ENCODE results near the gene EHBP1L1.
A peak's percentile ranks its signal among the peaks of the same experiment; 100 is the strongest.

The EHBP1L1 gene

DNA sequence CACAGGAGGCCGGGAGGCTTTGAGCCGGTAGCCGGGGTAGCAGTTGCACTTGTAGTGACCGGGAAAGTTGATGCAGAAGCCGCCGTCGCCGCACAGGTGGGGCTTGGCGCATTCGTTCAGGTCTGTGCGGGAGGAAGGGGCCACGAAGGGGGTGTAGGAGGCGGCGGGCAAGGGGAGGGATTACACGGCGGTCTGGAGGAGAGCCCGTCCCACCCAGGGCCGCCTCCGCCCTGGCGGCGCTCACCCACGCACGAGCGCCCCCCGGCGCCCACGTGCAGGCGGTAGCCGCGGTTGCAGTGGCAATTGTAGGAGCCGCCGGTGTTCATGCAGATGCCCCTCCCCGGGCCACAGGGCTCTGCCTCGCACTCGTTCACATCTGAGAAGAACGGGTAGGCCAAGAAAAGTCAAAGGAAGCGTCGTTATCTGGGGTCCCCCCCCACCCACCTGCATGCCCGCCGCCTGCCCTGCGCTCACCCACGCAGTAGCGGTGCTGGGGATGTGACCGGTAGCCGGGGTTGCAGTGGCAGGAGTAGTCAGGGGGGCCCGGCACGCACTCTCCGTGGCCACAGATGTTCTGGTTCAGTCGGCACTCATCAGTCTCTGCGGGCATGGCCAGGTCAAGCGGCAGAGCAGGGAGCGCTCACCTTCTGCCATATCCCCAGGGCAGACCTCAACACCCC lies 28.3 kb upstream of the EHBP1L1 start:
- peak; percentile 66 for DNase-seq

DNA sequence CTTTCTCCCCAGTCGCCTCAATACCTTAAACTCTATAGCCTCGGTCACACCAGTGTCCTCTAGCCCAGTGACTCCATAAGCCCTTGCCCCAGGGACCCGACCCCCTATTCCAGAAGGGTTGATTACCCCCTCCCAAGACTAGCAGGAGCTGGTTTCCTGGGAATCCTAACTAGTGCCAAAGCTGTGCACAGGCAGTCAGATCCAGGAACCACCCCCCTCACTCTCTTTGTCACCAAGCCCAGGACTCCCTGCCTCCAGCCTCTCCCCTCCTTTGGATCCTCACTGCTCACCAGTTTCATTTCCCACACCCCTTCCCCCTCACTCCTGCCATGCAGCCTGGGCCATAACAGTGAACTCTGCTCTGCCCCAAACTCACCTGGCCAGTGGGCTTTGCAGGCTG lies 27.5 kb upstream of the EHBP1L1 start:
- DNase-seq, result no peak

- no peak for DNase-seq
Observed at GRCh38 chr11:65549096-65549495, 26.8 kb upstream of the EHBP1L1 start.

DNA sequence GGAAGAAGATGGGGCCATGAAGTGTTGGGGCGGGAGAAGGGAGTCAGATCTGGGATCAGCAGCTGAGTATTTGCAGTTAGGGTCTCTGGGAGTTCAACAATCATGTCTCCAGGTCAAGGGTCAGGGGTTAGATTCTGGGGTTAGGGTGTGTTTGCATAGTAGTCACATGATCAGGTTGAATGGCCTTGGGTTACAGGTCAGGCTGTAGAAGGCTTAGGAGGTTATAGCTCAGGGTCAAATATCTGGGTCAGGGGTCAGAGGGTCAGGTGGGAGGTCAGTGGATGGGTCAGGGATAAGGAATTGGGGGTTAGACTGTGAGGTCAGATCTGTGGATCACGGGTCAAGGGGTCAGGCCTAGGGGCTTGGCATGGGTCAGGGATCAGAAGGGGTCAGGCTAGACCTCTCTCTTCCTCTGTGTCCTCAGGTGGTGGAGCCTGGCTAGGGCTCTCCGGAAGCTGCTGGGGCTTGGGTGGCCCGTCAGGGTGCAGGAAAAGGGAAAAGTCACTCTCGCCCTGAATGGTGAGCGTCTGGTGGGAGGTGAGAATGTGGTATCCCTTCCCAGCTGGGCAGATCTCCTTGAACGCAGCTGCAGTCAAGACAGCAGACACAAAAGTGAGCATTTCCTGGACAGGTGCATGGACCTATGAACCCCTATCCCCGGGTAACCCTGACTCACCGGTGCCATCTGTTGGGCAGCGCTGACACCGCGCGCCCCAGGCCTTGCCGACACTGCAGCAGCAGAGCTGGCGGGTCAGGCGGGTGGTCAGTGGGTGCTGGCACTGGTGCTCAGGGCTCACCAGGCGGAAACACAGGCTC lies 24.1 kb upstream of the EHBP1L1 start:
- peak; percentile 73 for DNase-seq

DNA sequence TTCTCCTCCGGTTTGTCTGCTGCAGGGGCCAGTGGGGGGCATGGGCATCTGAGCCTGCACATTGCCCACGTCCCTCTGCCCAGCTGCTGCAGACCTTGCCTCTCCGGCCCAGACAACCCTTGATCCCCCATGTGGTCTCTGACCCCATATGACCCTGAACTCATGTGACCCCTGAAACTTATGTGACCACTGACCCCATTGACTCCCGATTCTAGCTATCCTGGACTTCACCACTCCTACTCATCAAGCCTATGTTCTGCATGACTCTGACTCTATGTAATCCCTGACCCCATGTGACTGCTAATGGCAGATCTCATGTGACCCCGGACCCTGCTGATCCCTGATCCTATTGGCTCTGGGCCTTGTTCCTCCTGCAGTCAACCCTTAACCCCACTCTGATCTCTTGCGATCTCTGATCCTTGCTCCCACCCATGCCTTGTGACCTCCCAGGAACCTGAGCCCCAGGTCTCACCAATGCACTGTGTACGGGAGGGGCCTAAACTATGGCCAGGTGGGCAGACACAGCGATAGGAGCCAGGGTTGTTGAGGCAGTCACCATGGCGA lies 23.4 kb upstream of the EHBP1L1 start:
- DNase-seq, result no peak

DNA sequence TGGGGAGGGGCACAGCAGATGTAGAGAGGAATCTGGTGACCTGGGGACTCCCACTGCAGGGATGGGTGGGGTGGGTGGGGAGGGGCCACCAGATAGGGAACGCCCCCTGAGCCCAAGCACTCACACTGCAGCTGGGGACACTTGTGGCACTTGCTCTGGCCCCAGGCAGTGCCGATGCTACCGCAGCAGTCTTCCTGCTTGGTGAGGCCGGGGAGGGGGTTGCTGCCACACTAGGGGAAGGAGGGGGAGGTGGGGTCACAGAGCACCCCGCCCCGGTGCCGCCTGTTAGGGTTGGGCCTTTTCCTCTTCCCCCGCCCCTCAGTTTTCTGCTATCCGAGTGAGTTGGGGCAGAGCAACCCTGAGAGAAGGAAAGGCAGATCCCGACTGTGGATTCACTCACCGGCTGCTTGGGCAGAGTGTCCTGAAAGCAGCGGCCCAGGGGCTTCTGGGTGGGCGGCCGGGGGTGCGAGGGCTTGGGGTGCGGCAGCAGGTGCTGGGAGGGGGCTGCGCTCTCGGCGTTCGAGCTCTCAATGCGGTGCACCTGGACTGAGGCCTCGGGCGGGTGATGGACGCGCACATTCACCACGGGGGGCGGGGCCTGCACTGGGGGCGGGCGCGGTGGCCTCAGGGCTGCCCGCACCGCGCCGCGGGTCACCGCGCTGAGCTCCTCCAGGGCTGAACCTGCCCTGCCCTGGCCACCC lies 22.4 kb upstream of the EHBP1L1 start:
- peak; percentile 86 for DNase-seq

DNA sequence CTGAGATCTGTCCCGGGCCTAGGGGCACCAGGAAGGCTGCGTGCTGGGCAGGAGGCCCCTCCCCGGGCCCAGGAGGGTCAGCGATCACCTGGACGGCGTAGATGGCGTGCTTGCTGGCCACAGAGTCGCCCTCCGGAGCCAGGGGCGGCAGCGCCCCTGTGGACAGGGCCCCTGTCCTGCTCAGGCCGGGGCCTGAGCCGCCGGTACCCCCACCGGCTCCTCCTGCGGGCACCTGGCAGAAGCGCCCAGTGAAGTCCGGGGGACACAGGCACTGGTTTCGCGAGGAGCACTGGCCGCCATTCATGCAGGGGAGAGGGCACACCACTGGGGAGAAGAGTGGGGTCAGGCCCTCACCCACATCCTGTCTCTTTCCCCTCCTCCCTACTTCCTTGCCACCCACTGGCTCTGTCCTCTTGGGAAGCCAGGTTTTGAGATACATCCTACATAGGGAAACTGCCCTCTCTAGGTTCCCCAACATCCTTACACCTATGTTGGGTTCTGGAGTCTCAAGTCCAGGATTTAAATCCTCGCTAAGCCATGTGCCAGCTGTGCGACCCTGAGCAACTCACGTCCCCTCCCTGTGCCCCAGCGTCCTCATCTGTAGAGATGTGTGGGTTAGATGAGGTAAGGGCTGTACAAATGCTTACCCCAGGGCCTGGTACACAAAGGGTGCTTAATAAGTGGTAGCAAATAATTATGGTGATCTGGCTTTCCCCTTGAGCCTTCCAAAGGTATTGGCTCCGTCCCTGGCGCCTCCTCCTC lies 21.6 kb upstream of the EHBP1L1 start:
- no peak for DNase-seq

GRCh38 chr11:65554842-65555430 lies 20.9 kb upstream of the EHBP1L1 start:
- DNase-seq, result no peak

GRCh38 chr11:65555693-65556231 lies 20.1 kb upstream of the EHBP1L1 start:
- no peak for DNase-seq

GRCh38 chr11:65556470-65557279 lies 19.2 kb upstream of the EHBP1L1 start:
- no peak for DNase-seq

DNA sequence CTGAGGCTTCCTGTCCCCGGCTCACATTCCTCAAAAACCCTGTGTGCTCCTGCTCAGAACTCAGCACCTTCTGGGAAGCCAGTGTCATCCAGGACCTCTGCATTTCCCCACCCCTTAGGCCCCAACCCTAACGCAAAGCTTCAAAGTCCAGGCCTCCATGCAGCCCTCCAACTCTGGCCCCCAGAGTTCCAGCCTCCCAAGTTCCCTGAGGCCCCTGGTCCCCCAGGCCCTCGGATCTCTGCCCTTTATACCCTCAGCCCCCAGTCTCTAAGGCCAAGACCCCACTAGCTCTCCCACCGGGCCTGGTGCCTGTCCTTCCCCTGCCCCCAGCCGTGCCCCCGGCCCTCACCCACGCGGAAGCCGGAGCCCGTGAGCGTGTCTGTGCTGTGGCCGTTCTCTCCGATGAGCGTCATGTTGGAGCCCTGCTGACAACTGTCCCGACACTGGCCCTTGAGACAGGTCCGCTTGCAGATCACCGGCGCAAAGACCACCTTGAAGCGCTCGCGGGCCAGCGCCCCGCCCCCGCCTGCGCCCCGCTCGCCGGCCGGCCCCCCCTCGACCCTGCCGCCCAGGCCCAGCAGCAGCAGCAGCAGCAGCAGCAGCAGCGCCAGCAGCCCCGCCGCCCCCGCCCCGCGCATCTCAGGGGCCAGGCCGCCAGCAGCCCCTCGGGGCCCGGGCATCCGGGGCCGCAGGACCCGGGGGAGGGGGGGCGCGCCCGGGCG lies 18.4 kb upstream of the EHBP1L1 start:
- no peak for DNase-seq

DNA sequence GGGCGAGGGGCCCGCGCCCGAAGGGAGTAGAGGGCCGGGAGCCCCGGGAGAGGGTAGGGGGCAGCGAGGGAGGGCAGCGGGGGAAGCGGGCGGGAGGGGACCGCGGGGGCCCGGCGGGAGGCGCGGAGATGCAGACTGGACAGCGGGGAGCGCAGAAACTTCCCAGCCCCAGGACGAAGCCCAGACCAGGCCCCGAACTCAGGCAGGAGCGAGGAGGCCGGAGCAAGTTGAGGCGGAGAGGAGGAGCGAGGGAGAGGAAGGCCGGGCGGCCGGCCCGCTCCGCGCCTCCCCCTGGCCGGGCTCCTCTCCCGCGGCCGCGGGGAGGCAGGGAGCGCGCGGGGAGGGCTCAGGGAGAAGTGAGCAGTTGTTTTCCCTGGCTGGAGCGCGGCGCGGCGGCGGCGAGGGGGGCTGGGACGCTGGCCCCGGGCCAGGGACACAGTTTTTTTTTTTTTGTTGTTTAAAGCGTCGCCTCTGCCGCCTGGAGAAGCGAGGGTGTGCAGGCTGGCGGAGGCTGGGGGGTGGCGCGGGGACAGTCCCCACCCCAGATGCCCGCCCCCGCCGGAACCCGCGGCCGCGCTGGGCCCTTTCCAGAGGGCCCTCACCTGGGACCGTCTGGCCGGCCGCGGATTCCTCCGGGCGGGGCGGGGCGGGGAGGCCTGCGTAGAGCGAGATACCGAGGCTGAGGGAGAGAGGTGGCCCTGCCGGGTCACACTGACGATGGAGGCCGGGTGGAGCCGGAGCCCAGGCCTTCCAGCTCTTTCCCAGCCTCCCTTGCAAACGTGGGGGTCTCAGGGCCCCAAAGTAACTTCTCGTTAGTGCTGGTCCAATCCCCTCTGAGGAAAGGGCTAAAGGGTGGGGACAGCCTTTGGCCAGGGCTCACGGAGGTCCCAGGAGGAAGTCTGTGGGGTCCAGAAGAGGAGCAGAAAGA lies 17.6 kb upstream of the EHBP1L1 start, which contains the start of gene LTBP3:
Gene LTBP3, minus strand, starts transcription at position 358 of the 928 bp plus-strand sequence. CDS start 400 bp downstream, outside the sequence.
- DNase-seq, result peak; percentile 60

- no peak for DNase-seq
Observed at GRCh38 chr11:65558930-65559509, 16.8 kb upstream of the EHBP1L1 start.

DNA sequence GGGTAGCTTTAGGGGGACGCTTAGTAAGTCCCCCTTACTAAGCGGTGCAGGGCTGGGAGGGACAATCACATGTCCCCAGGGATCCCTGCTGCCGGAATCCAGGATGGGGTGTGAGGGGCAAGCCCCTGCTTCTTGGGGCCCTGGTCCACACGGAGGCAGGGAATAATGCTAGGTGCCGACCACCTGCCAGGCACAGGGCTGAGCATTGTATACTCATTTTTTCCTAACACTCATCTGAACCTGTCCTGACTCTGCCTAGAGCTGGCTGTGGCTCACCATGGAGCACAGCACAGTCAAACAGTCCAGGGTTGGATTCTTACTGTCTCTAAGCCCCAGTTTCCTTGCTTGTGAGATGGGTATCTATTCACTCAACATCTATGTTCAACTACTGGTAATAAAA lies 16.3 kb upstream of the EHBP1L1 start:
- no peak for DNase-seq

- no peak for DNase-seq
Observed at GRCh38 chr11:65559951-65560537, 15.8 kb upstream of the EHBP1L1 start.

DNA sequence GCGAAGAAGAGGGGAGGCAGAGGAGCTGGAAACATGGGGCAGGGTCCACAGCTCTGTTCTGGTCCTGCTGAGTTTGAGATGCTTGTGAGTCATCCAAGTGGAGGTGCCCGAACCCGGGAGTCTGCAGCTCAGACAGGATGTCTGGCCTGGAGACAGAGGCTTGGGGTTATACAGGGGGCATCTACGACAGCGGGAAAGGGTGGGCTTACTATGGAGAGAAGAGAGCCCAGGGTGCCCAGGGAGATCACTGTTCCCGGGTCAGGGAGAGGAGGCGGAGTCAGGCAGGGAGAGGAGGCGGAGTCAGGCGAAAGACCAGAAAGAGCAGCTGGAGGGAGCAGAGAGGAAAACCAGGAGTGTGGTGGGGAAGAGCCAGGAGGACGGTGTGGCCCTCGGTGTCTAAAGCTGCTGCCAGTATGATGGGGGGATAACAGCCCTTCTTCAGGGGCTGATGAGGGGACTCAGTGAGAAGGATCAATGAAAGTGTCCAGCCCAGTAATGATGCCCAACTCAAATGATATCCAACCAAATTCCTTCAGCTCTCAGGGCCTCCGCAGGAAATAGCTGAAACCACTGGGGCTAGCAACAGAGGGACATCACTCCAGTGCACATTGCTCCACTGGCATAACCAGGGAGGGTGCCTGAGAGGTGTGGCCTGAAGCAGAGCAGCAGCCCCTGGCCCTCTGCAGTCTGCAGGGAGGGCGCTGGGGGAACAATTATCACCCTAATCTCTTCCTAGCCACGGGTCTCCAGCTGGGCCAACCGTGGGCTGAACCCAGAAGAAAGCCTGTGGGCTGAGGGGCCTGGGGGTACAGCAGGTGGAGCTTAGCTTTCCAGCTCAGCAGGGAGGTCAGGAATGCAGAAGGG lies 15.1 kb upstream of the EHBP1L1 start:
- no peak for DNase-seq

DNA sequence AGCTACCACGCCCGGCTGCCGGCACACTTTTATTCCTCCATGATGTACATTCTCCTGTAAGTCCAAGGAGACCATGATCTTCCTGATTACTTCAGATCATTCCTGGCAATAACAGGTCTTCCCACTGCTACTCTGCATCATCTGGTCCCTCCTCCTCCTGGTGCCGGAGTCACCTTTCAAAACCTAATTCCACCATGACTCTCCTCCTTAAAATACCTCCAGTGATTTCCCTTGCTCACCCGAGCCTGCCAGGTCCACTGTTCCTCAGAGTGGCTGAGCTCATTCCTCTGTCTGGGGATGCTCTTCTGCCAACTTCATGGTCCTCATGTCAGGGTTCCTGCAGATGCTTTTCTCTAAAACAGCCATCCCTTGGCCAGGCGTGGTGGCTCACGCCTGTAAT lies 13.8 kb upstream of the EHBP1L1 start:
- DNase-seq, result no peak

Data from CD4-positive, alpha-beta T cell treated with Interleukin-12 subunit alpha and Interleukin-12 subunit beta, for 1 hour (primary cell).